GM12864 (cell line): ENCODE results near the gene TMEM86B.

Source experiments
- DNase-seq: peaks from one replicate; pipeline ENCODE4 v3.0.0-alpha.2; 2011; ENCODE audit warnings: low read depth
- H3K4me3 ChIP-seq: 2 replicates; pipeline ENCODE4 v1.5.1; 2011; ENCODE audit warnings: mild to moderate bottlenecking, low read depth, low read length, control low read depth
- CTCF ChIP-seq: IDR thresholded peaks from 2 replicates; pipeline ENCODE4 v1.5.1; 2011; ENCODE audit warnings: low read depth, mild to moderate bottlenecking, moderate library complexity, low read length, control low read depth, inconsistent platforms; ENCODE audit errors: missing control alignments

TMEM86B gene

GRCh38 chr19:55252760-55253663 lies 24.4 kb upstream of the TMEM86B start:
- TF ChIP-seq CTCF, result no peak
- no peak for DNase-seq
- peak overlapping the region; percentile 93 for H3K4me3 ChIP-seq

DNA sequence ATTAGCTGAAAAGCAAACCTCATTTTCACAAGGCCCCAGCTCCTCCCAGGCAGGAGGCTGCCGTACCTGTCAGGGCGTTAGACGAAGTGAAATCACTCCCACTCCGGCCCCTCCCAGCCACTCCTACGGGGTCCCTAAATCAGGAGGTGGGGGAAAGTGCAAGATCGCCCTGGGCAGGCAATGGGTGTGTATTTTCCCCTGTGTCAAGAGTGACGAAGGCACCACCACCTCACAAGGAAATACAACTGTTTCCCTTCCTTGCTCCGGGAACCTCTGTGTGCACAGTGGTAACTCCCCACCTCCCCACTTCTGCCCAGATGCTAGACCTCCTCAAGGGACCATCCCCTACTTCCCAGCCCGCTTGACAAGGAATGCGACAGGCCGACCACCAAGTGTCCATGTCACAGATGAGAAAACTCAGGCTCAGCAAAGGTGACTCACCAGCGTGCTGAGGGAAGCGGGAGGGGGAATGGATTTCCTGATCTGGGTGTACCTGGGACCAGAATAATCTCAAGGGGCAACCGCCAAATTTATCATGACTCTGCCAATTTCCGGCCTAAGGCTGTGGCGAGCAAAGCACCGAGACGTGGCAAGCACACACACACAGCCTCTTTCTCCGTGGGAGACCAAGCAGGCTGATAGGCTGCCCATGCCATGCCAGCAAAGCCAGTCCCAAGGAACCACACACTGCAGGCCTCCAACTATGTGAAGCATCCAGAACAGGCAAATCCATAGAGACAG lies 22.9 kb upstream of the TMEM86B start:
- no peak for DNase-seq

GRCh38 chr19:55250262-55251036 lies 21.9 kb upstream of the TMEM86B start:
- TF ChIP-seq CTCF, result no peak
- no peak overlapping the region for H3K4me3 ChIP-seq
- DNase-seq, result no peak

More for the DNA sequence above, 22.9 kb upstream of the TMEM86B start:
- H3K4me3 ChIP-seq, result peak overlapping the region; percentile 6
- no peak for TF ChIP-seq CTCF

DNA sequence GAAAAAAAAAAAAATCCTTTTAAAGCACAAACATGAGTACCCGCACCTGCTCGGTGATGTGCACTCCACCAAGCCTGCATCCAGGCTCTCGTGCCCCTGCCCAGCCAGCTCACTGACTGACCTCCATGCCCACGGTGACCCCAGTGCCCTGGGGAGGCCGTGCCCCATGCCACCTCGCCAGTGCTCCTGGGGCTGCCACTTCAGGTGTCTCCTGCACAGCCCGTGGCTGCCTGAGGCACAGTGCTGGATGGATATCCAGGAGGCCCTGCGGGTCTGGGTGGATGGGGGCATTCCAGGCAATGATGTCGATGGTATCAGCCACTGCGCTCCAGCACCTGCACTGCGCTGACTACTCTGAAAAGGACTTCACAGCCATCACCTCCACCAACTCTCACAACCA lies 21.3 kb upstream of the TMEM86B start:
- no peak overlapping the region for H3K4me3 ChIP-seq
- no peak for DNase-seq
- TF ChIP-seq CTCF, result no peak

DNA sequence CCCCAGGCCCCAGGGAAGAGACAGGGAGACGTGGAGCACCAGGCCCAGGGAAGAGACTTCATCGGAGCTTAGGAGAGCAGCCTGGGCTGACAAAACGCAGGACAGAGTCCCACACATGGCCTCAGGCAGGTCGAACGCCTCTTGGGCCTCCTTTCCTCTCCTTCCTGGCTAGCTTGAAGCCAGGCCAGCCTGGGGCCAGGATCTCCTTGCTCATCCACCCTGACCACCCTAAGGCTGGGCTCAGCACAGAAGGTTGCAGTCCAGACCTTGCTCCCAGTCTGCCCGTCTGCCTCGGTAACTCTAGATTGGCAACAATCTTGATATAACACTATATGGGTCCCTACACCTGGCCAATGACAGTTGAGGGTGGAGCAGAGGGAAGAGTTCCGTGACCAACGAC lies 20.1 kb upstream of the TMEM86B start:
- H3K4me3 ChIP-seq, result no peak overlapping the region
- no peak for DNase-seq
- TF ChIP-seq CTCF, result no peak

DNA sequence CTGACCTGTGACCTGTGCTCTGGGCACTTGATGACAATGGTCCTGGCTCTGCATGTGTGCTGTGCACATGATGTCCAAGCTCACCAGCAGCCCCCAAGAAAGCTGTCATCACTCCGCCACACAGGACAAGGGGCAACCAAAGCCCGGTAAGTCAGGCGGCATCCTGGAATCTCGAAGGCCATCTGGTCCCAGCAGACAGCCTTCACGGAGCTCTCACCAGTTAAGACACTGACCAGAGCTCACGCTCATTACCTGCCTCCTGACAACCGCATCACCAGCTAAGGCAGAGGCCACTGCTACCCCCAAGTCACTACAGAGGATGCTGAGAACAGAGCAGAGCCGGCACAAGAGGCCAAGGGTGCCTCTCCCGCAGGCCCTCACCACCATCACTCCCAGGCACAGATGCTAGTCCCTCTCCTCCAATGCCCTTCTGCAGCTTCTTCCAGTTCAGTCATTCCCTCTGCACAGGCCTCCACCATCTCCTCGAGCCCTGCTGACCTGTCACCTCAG lies 19.7 kb upstream of the TMEM86B start:
- no peak for DNase-seq
- H3K4me3 ChIP-seq, result no peak overlapping the region
- TF ChIP-seq CTCF, result no peak
